K562 (cell line): ENCODE results near the gene RAB4B. TPM values are rescaled to one million over a fixed set of nuclear protein-coding genes. Genes with fewer than 3 reads are reported as not detected.
"Not testable (repeated sequence)": the region's sequence is repeated elsewhere in the genome, so short reads cannot be mapped to it uniquely, and the experiment has no call there.

Source experiments
- CBFB ChIP-seq: sonication (generic); formaldehyde crosslinking; IDR thresholded peaks from 2 replicates; pipeline ENCODE4 v1.4.0; 2020; ENCODE audit warnings: mild to moderate bottlenecking, missing genetic modification reagents
- DEAF1 ChIP-seq: fragments of 450-650 bp; formaldehyde crosslinking; IDR thresholded peaks from 2 replicates; pipeline ENCODE4 v1.4.0; 2020; ENCODE audit warnings: mild to moderate bottlenecking, moderate library complexity
- GABPB1 ChIP-seq: sonication (generic); formaldehyde crosslinking; IDR thresholded peaks from 2 replicates; pipeline ENCODE4 v1.8.0; 2022; ENCODE audit warnings: mild to moderate bottlenecking, missing genetic modification reagents
- GABPB2 ChIP-seq: fragments of 250-450 bp; sonication (Bioruptor Pico); conservative IDR thresholded peaks from 2 replicates; pipeline ENCODE4 v1.5.1; 2021; ENCODE audit warnings: mild to moderate bottlenecking
- HDAC3 ChIP-seq: fragments of 450-650 bp; IDR thresholded peaks from 2 replicates; pipeline ENCODE4 v1.6.1; 2018; ENCODE audit warnings: borderline replicate concordance, mild to moderate bottlenecking, moderate library complexity; ENCODE audit not compliant: partially characterized antibody
- SOX6 ChIP-seq: fragments of 450-650 bp; IDR thresholded peaks from 2 replicates; pipeline ENCODE4 v1.6.1; 2014; ENCODE audit warnings: mild to moderate bottlenecking
- TCF7 ChIP-seq: sonication (generic); IDR thresholded peaks from 2 replicates; pipeline ENCODE4 v1.6.1; 2016; ENCODE audit warnings: antibody characterized with exemption, borderline replicate concordance
- ZNF134 ChIP-seq: fragments of 250-450 bp; sonication (Bioruptor Pico); conservative IDR thresholded peaks from 2 replicates; pipeline ENCODE4 v1.4.0; 2020
- ZNF398 ChIP-seq: fragments of 250-450 bp; sonication (Bioruptor Pico); IDR thresholded peaks from 2 replicates; pipeline ENCODE4 v1.8.0; 2021; ENCODE audit warnings: moderate library complexity, mild to moderate bottlenecking, inconsistent platforms
- polyA plus RNA-seq, 8 experiments: library from polyadenylated mRNA; depleted of rRNA in 4 of 8; stranded (reverse) in 5 of 8; unstranded in 3 of 8; fragments of >200 nt; fragmentation: Nextera tagmentation in 2 of 8; fragmentation: Illumina TruSeq in 1 of 8; extraction: Ambion mirVana in 2 of 8; extraction: Trizol in 1 of 8; gene quantifications; 2 replicates each; pipeline versions ENCODE4 v1.2.1 to v1.2.3, GENCODE V29; 2011 to 2014; ENCODE audit warnings: inconsistent platforms in 1 of 8, missing spikeins in 1 of 8
- total RNA-seq, 7 experiments: library from RNA; depleted of rRNA in 6 of 7; stranded (reverse); fragments of >200 nt in 6 of 7; fragmentation: Illumina TruSeq in 2 of 7; extraction: Trizol in 2 of 7; gene quantifications; 2 replicates each; pipeline versions ENCODE4 v1.2.1 to v1.2.3, GENCODE V29; 2011 to 2021; ENCODE audit warnings: low replicate concordance in 1 of 7
- TF ChIP-seq, protein P1 (sequence below), 2 experiments: fragments of 450-650 bp; formaldehyde crosslinking in 1 of 2; IDR thresholded peaks; 2 replicates each; pipeline versions ENCODE4 v1.4.0 to v1.6.1; 2014 to 2020; ENCODE audit warnings: mild to moderate bottlenecking in 2 of 2, borderline replicate concordance in 1 of 2, low read depth in 1 of 2
- TF ChIP-seq, protein P2 (sequence below), 3 experiments: IDR thresholded peaks in 2 of 3; conservative IDR thresholded peaks in 1 of 3; 2 replicates each; pipeline ENCODE4 v1.5.1; 2011 to 2012; ENCODE audit warnings: low read length in 3 of 3, mild to moderate bottlenecking in 3 of 3, control low read depth in 2 of 3, improper control_type of control experiment in 1 of 3, inconsistent platforms in 1 of 3, low read depth in 1 of 3, mixed read lengths in 1 of 3, moderate library complexity in 1 of 3; ENCODE audit not compliant: insufficient read depth in 2 of 3

Gene RAB4B
- total and polyA plus RNA-seq, 9 of the 15 experiments (the other 6 are each of a cell fraction or from before 2014, with no cell fraction given), result 0.28 to 20.4 (median 9.0) TPM

DNA sequence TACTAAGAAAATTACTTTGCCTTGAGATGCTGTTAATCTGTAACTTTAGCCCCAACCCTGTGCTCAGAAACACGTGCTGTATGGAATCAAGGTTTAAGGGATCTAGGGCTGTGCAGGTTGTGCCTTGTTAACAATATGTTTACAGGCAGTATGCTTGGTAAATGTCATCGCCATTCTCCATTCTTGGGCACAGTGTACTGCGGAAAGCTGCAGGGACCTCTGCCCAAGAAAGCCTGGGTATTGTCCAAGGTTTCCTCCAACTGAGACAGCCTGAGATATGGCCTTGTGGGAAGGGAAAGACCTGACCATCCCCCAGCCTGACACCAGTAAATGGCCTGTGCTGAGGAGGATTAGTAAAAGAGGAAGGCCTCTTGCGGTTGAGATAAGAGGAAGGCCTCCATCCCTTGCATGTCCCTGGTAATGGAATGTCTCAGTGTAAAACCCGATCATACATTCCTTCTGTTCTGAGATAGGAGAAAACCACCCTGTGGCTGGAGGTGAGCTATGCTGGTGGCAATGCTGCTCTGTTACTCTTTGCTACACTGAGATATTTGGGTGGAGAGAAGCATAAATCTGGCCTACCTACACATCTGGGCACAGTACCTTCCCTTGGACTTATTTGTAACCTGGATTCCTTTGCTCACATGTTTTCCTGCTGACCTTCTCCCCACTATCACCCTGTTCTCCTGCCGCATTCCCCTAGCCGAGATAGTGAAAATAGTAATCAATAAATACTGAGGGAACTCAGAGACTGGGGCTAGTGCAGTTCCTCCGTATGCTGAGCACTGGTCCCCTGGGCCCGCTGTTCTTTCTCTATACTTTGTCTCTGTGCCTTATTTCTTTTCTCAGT is 44.9 kb downstream of the RAB4B start (continued):
- TF ChIP-seq ZNF134 (peak; percentile 46; the same call in 1 of the 2 replicates), ZNF398 (0 out of 2 replicates have a peak, but pooled peaks have one; percentile 45), SOX6 (peak; percentile 94), HDAC3 (peak; percentile 92), TCF7 (peak; percentile 61; the same call in 1 of the 2 replicates), GABPB1 (0 out of 2 replicates have a peak, but pooled peaks have one; percentile 17), GABPB2 (CRISPR knock-in tag) (0 out of 2 replicates have a peak, but pooled peaks have one; percentile 44), DEAF1 (CRISPR knock-in tag) (peak; percentile 31; the same call in 1 of the 2 replicates), CBFB (CRISPR knock-in tag) (peak; percentile 96)
- TF ChIP-seq, protein P1, sequence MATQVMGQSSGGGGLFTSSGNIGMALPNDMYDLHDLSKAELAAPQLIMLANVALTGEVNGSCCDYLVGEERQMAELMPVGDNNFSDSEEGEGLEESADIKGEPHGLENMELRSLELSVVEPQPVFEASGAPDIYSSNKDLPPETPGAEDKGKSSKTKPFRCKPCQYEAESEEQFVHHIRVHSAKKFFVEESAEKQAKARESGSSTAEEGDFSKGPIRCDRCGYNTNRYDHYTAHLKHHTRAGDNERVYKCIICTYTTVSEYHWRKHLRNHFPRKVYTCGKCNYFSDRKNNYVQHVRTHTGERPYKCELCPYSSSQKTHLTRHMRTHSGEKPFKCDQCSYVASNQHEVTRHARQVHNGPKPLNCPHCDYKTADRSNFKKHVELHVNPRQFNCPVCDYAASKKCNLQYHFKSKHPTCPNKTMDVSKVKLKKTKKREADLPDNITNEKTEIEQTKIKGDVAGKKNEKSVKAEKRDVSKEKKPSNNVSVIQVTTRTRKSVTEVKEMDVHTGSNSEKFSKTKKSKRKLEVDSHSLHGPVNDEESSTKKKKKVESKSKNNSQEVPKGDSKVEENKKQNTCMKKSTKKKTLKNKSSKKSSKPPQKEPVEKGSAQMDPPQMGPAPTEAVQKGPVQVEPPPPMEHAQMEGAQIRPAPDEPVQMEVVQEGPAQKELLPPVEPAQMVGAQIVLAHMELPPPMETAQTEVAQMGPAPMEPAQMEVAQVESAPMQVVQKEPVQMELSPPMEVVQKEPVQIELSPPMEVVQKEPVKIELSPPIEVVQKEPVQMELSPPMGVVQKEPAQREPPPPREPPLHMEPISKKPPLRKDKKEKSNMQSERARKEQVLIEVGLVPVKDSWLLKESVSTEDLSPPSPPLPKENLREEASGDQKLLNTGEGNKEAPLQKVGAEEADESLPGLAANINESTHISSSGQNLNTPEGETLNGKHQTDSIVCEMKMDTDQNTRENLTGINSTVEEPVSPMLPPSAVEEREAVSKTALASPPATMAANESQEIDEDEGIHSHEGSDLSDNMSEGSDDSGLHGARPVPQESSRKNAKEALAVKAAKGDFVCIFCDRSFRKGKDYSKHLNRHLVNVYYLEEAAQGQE (IDR thresholded peaks at IDR 0.05; ENCODE audit: borderline replicate concordance), result peak; percentile 47; the same call in 1 of the 2 replicates
- TF ChIP-seq, protein P1 (CRISPR knock-in tag; IDR thresholded peaks at IDR 0.05; ENCODE audit: low read depth), result not testable (repeated sequence)
- TF ChIP-seq, protein P2, sequence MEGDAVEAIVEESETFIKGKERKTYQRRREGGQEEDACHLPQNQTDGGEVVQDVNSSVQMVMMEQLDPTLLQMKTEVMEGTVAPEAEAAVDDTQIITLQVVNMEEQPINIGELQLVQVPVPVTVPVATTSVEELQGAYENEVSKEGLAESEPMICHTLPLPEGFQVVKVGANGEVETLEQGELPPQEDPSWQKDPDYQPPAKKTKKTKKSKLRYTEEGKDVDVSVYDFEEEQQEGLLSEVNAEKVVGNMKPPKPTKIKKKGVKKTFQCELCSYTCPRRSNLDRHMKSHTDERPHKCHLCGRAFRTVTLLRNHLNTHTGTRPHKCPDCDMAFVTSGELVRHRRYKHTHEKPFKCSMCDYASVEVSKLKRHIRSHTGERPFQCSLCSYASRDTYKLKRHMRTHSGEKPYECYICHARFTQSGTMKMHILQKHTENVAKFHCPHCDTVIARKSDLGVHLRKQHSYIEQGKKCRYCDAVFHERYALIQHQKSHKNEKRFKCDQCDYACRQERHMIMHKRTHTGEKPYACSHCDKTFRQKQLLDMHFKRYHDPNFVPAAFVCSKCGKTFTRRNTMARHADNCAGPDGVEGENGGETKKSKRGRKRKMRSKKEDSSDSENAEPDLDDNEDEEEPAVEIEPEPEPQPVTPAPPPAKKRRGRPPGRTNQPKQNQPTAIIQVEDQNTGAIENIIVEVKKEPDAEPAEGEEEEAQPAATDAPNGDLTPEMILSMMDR (IDR thresholded peaks at IDR 0.05 in 2 of 3, conservative IDR thresholded peaks at IDR 0.05 in 1 of 3; ENCODE audit: insufficient read depth in 2 of 3, low read depth in 1 of 3, low read length in 3 of 3), result peak in 1 of 3 experiments; percentile 6; a peak in 1 of 6 replicates
